GM12892 (cell line): ENCODE results near the gene TMEM209.

Experiments
- POLR2A ChIP-seq: IDR thresholded peaks from 2 replicates; pipeline ENCODE4 v1.6.1; 2011; ENCODE audit warnings: low read depth, low read length, control low read depth
- POLR2AphosphoS5 ChIP-seq: IDR thresholded peaks from 2 replicates; pipeline ENCODE4 v1.6.1; 2011; ENCODE audit warnings: low read depth, low read length, control low read depth

GRCh38 chr7:130181263-130181605 lies 24.0 kb downstream of the TMEM209 start:
- TF ChIP-seq POLR2A (no peak), POLR2AphosphoS5 (no peak)
